Caco-2 (cell line): ENCODE measurements around the gene IGFBP3. TPM values are rescaled to one million over a fixed set of nuclear protein-coding genes. Genes with fewer than 3 reads are reported as not detected.

Source experiments
- BruUV-seq: library from RNA; stranded (reverse); fragments of 400-500 nt; replicated peaks from 2 replicates; lab custom pipeline; 2021; lab: Mats Ljungman, UMichigan
- CTCF ChIA-PET: fragments of 300-600 bp; sonication (Branson Sonifier 250); formaldehyde crosslinking; loops from one replicate; lab custom pipeline; 2022; ENCODE audit warnings: antibody characterized with exemption; lab: Charles Lee
- POLR2A ChIA-PET: fragments of 300-600 bp; sonication (Branson Sonifier 250); formaldehyde crosslinking; loops from one replicate; lab custom pipeline; 2022; ENCODE audit warnings: antibody characterized with exemption; lab: Charles Lee
- DNase-seq, 2 experiments: peaks; one replicate each; pipeline versions ENCODE4 v3.0.0 to v3.0.0-alpha.2; 2020 to 2022
- H3K27me3 ChIP-seq: replicated peaks from 2 replicates; pipeline ENCODE4 v1.6.0; 2011; ENCODE audit warnings: low read length; ENCODE audit not compliant: control insufficient read depth, insufficient read depth
- H3K36me3 ChIP-seq: 2 replicates; pipeline ENCODE4 v1.5.1; 2011; ENCODE audit warnings: low read length; ENCODE audit not compliant: control insufficient read depth, insufficient read depth
- H3K4me1 ChIP-seq: fragments of 250-450 bp; sonication (Bioruptor Pico); 2 replicates; pipeline ENCODE4 v1.5.1; 2020; ENCODE audit warnings: mild to moderate bottlenecking
- H3K4me3 ChIP-seq: 2 replicates; pipeline ENCODE4 v1.5.1; 2011; ENCODE audit warnings: low read depth, mild to moderate bottlenecking, control low read depth, low read length
- H3K9me3 ChIP-seq: fragments of 250-450 bp; sonication (Bioruptor Pico); 2 replicates; pipeline ENCODE4 v1.5.1; 2020; ENCODE audit warnings: mild to moderate bottlenecking, moderate library complexity
- H3K27ac Mint-ChIP-seq: one replicate; pipeline ENCODE4 v1.8.0; 2022; ENCODE audit warnings: mixed read lengths; ENCODE audit not compliant: unreplicated experiment
- H3K27me3 Mint-ChIP-seq: one replicate; pipeline ENCODE4 v1.8.0; 2022; ENCODE audit warnings: mixed read lengths; ENCODE audit not compliant: insufficient read depth, unreplicated experiment
- H3K36me3 Mint-ChIP-seq: one replicate; pipeline ENCODE4 v1.8.0; 2022; ENCODE audit warnings: mild to moderate bottlenecking, mixed read lengths; ENCODE audit not compliant: insufficient read depth, unreplicated experiment
- H3K4me1 Mint-ChIP-seq: one replicate; pipeline ENCODE4 v1.8.0; 2022; ENCODE audit warnings: low read depth, mixed read lengths; ENCODE audit not compliant: unreplicated experiment
- H3K4me3 Mint-ChIP-seq: one replicate; pipeline ENCODE4 v1.8.0; 2022; ENCODE audit warnings: mild to moderate bottlenecking, moderate library complexity, mixed read lengths; ENCODE audit not compliant: unreplicated experiment
- H3K9me3 Mint-ChIP-seq: one replicate; pipeline ENCODE4 v1.8.0; 2022; ENCODE audit warnings: mixed read lengths; ENCODE audit not compliant: unreplicated experiment
- intact Hi-C: fragments of 100-400 bp; cut with micrococcal nuclease; formaldehyde crosslinking; loops from one replicate; pipeline ENCODE4 v1.10.0; 2022; ENCODE audit not compliant: unreplicated experiment
- total RNA-seq: library from RNA; stranded (reverse); gene quantifications from 2 replicates; pipeline ENCODE4 v1.2.3, GENCODE V29; 2022
- TF ChIP-seq, protein P1 (sequence below), 2 experiments: fragments of 200-600 bp in 1 of 2; IDR thresholded peaks; 1 replicate in 1 of 2; 2 replicates in 1 of 2; pipeline versions ENCODE4 v1.5.1 to v1.8.0; 2011 to 2022; ENCODE audit warnings: antibody characterized with exemption in 1 of 2, control low read depth in 1 of 2, inconsistent platforms in 1 of 2, low read depth in 1 of 2, low read length in 1 of 2, mild to moderate bottlenecking in 1 of 2, moderate library complexity in 1 of 2; ENCODE audit not compliant: insufficient read depth in 1 of 2, severe bottlenecking in 1 of 2, unreplicated experiment in 1 of 2

Gene IGFBP3
- total RNA-seq, 1 experiment from 2014 or later, result 0.79 TPM

DNA sequence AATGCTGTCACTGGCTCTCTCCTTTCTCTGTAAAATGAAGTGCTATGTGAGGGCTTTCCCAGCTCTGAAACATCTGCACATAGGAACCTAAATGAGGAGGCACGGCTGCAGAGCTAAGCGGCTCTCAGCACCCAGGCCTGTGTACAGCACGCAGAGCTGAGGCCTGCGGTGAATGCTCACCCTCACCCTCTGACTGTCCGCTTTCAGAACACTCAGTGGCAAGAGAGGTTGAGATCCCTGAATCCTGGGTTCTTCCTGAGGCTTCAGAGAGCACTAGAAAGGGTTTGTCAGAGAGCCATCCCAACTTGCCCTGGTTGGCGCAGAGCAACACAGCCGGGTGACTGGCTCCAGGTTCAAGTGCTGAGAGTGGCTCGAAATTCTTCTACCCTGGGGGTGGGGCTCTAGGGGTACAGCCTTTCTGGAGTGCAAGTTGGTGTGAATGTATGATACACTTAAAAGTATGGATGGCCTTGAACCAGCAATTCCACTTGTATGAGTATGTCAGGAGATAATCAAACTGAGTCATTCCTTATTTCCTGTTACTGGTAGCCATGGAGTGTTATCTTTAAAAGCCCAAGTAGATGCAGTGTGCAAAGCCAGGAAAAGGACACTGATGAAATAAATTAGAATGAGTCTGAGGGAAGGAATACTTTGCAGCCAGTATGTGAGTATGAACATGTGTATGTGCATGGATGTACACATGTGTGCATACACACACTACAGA lies 46.5 kb downstream of the IGFBP3 start:
- Histone ChIP-seq H3K4me1 (no peaks in the 10 kb centered on the region), H3K27me3 (no peaks in the 10 kb centered on the region), H3K36me3 (no peaks in the 10 kb centered on the region), H3K4me3 (no peak overlapping the region), H3K9me3 (no peaks in the 10 kb centered on the region)
- Mint-ChIP-seq H3K4me1 (no peaks in the 10 kb centered on the region), H3K27ac (no peak overlapping the region), H3K4me3 (no peak overlapping the region), H3K27me3 (peaks cover 6% of the 10 kb centered on the region), H3K9me3 (no peaks in the 10 kb centered on the region), H3K36me3 (no peaks in the 10 kb centered on the region)
- CTCF ChIA-PET, result no interaction called here
- no TSS peak for BruUV-seq
- POLR2A ChIA-PET, result no interaction called here
- no peak for DNase-seq
- TF ChIP-seq, protein P1, sequence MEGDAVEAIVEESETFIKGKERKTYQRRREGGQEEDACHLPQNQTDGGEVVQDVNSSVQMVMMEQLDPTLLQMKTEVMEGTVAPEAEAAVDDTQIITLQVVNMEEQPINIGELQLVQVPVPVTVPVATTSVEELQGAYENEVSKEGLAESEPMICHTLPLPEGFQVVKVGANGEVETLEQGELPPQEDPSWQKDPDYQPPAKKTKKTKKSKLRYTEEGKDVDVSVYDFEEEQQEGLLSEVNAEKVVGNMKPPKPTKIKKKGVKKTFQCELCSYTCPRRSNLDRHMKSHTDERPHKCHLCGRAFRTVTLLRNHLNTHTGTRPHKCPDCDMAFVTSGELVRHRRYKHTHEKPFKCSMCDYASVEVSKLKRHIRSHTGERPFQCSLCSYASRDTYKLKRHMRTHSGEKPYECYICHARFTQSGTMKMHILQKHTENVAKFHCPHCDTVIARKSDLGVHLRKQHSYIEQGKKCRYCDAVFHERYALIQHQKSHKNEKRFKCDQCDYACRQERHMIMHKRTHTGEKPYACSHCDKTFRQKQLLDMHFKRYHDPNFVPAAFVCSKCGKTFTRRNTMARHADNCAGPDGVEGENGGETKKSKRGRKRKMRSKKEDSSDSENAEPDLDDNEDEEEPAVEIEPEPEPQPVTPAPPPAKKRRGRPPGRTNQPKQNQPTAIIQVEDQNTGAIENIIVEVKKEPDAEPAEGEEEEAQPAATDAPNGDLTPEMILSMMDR (IDR thresholded peaks at IDR 0.05; ENCODE audit: insufficient read depth in 1 of 2, low read depth in 1 of 2, low read length in 1 of 2, severe bottlenecking in 1 of 2, unreplicated experiment in 1 of 2), result no peak
- intact Hi-C loops, result no loop called here

DNA sequence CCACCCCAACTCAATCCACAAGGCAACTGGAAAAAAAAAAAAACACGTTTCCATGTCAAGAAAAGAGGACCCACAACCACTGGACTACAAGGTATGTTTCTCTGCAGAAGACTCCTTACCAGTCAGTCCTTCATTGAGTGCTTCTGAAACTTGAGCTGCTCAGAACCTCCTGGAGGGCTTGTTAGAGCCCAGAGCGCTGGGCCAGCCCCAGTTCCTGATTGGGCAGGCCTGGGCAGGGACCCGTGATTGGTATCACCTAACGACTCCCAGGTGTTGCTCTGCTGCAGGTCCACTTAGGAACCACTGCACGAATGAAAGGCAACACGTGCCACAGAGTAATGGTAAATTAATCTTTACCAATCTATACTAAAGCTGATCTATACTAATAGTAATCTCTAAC lies 47.7 kb downstream of the IGFBP3 start:
- Mint-ChIP-seq H3K36me3 (no peaks in the 10 kb centered on the region), H3K27ac (no peak overlapping the region), H3K4me1 (no peaks in the 10 kb centered on the region), H3K4me3 (no peak overlapping the region), H3K9me3 (no peaks in the 10 kb centered on the region), H3K27me3 (peaks cover 6% of the 10 kb centered on the region)
- BruUV-seq, result no TSS peak
- TF ChIP-seq, protein P1 (IDR thresholded peaks at IDR 0.05; ENCODE audit: insufficient read depth in 1 of 2, low read depth in 1 of 2, low read length in 1 of 2, severe bottlenecking in 1 of 2, unreplicated experiment in 1 of 2), result no peak
- Histone ChIP-seq H3K4me3 (no peak overlapping the region), H3K27me3 (no peaks in the 10 kb centered on the region), H3K36me3 (no peaks in the 10 kb centered on the region), H3K9me3 (no peaks in the 10 kb centered on the region), H3K4me1 (no peaks in the 10 kb centered on the region)
- intact Hi-C loops, result loop anchor here (2.0 kb wide), 1 partner anchor 479 kb away; no protein-coding TSS in a partner anchor
- POLR2A ChIA-PET, result no interaction called here
- no peak for DNase-seq
- CTCF ChIA-PET, result no interaction called here

DNA sequence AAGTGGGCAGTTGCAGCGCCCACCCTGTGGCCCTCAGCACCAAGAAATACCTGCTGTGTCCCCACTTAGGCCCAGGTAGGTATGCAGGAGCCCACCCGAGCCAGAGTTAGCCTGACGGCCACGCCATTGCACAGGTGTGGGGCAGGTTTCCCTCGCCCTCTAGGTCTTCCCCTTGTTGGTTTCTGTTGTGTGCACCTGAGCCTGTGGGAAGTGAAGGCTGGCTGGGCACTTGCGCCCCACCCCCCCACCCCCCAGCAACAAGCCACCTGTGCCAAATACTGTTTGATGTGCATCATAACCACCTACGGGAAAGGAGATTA lies 48.1 kb downstream of the IGFBP3 start, which contains the start of gene CCDC201:
TSS of gene CCDC201 (minus strand) at position 48 of the 320 bp plus-strand sequence. CDS start 75 bp downstream, outside the sequence.
- H3K36me3 ChIP-seq, result no peaks in the 10 kb centered on the region
- Mint-ChIP-seq H3K4me3 (no peak within 1 kb of the TSS), H3K9me3 (no peaks in the 10 kb centered on the region), H3K36me3 (no peaks in the 10 kb centered on the region), H3K4me1 (no peaks in the 10 kb centered on the region), H3K27ac (no peak within 1 kb of the TSS), H3K27me3 (peaks cover 6% of the 10 kb centered on the region)
- TF ChIP-seq, protein P1 (IDR thresholded peaks at IDR 0.05; ENCODE audit: insufficient read depth in 1 of 2, low read depth in 1 of 2, low read length in 1 of 2, severe bottlenecking in 1 of 2, unreplicated experiment in 1 of 2), result no peak
- POLR2A ChIA-PET, result no interaction called here
- H3K27me3 ChIP-seq, result no peaks in the 10 kb centered on the region
- intact Hi-C loops, result loop anchor here (2.0 kb wide), 1 partner anchor 480 kb away; no protein-coding TSS in a partner anchor
- H3K4me3 ChIP-seq, result no peak within 1 kb of the TSS
- no peaks in the 10 kb centered on the region for H3K9me3 ChIP-seq
- no peaks in the 10 kb centered on the region for H3K4me1 ChIP-seq
- CTCF ChIA-PET, result no interaction called here
- no TSS peak for BruUV-seq
- no peak for DNase-seq
